Ureter (tissue), 1 donor: ENCODE data around the gene CNOT2. TPM values are rescaled to one million over a fixed set of nuclear protein-coding genes. Genes with fewer than 3 reads are reported as not detected.
"Not testable (repeated sequence)": the region's sequence is repeated elsewhere in the genome, so short reads cannot be mapped to it uniquely, and the experiment has no call there.

Experiments
- DNase-seq: peaks from one replicate; pipeline ENCODE4 v3.0.0-alpha.2; 2020; ENCODE audit warnings: low spot score
- total RNA-seq: library from RNA; stranded (reverse); gene quantifications from one replicate; pipeline ENCODE4 v1.2.4, GENCODE V29; 2023
- donor health status: DM: yes; HTN: yes; CAD: no.

CNOT2 gene
- total RNA-seq, 1 donor from 2014 or later, result 119 TPM

- no peak for DNase-seq
Measured at GRCh38 chr12:70365398-70365647, 122.1 kb downstream of the CNOT2 start.

DNA sequence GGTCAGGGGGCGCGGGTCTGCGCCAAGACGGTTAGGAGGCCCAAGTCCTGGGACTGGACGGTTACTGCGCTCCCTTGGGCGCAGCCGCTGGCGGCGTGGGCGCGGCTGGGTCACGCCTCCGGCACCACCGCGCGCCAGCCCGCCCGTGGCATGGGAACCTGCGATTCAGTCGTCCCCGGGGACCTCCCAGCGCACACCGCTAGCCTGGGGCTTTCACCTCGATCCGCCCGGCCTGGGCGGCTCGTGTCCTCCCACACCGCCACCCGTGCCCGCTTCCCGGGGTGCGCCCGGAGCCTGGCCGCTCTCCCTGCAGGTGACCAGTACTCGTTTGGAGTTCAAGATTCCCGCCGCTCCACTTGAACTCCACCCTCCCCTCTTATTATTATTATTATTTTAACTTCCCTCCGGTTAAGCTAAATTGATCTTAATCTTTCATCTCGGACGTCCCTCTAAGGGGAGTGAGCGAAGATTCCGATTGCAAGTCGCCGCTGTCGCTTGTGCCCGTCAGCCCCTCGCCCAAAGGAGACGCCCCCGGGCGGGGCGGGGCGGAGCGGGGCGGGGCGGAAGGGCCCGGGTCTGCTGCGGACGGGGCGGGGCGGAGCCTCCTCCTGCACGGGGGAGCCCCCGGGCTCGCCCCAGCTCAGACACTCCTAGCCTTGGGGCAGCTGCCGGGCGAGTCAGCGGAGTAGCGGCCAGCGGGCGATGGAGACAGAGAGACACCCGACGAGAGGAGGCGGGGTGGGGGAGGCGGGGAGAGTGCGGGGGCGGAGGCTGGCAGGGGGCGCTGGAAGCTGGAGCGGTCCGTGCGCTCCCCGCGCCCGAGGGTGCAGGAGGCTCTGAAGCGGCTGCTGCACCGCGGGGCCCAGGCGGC is 122.7 kb downstream of the CNOT2 start, which contains the start of gene KCNMB4:
Gene KCNMB4 (plus strand): TSS at position 643 of the 871 bp plus-strand sequence. CDS start 445 bp downstream, outside the sequence.
- DNase-seq, result no peak

DNA sequence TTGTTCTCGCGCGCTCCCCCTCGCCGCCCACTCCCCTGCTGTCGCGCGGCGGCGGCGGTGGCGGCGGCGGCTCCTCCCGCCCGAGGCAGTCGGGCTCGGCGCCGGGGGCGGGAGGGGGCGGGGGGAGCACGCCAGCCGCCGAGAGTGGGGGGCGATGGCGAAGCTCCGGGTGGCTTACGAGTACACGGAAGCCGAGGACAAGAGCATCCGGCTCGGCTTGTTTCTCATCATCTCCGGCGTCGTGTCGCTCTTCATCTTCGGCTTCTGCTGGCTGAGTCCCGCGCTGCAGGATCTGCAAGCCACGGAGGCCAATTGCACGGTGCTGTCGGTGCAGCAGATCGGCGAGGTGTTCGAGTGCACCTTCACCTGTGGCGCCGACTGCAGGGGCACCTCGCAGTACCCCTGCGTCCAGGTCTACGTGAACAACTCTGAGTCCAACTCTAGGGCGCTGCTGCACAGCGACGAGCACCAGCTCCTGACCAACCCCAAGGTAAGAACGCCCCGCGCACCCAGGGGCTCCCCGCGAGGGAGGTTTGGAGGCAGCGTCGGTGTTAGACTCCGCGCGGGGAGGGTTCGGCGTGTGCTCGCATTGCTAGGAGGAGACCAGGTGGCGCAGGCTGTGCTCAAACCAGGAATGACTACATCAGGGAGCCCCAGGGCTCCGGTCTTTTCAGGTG is 123.5 kb downstream of the CNOT2 start:
- DNase-seq, result no peak

GRCh38 chr12:70367258-70368141 is 124.3 kb downstream of the CNOT2 start:
- no peak for DNase-seq

DNA sequence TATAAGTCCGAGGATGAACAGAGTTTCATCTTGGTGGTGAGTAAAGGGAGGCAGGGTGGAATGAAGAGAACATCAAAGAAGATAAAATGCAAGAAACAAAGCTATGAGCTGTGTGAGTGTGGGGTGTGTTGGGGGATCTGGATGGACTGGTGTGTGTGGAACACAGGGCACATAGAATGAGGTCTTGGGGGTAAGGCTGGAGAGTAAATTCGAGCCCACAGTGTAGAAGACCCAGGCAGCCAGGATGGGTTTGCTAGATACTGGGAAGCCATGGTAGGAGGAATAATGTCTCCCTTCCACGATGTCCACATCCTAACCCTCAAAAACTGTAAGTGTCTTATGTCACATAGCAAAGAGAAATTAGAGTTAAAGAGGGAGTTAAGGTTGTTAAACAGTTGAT is 129.6 kb downstream of the CNOT2 start:
- no peak for DNase-seq

DNA sequence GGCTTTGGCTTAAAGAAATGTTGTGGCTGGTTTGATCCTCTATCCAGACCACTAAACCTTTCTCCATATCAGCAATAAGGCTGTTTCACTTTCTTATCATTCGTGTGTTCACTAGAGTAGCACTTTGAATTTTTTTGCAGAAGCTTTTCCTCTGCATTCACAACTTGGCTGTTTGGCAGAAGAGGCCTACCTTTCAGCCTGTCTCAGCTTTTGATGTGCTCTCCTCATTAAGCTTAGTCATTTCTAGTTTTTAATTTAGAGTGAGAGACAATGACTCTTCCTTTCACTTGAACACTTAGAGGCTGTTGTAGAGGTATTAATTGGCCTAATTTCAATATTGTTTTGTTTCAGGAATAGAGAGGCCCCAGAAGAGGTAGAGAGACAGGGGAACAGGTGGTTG is 136.6 kb downstream of the CNOT2 start:
- no peak for DNase-seq

GRCh38 chr12:70383484-70383883 is 140.3 kb downstream of the CNOT2 start:
- DNase-seq, result no peak

DNA sequence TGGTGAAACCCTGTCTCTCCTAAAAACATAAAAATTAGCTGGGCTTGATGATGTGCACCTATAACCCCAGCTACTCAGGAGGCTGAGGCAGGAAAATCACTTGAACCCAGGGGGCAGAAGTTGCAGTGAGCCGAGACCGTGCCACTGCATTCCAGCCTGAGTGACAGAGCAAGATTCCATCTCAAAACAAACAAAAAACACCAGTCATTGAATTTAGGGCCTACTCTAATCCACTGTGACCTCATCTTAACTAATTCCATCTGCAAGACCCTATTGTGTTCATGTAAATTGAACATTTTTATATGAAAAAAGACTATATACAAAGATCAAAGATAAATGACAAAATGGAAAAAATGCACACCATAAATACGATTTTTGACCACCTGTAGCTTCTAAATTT is 140.7 kb downstream of the CNOT2 start:
- DNase-seq, result no peak

- no peak for DNase-seq
Measured at GRCh38 chr12:70386771-70387170, 143.5 kb downstream of the CNOT2 start.

DNA sequence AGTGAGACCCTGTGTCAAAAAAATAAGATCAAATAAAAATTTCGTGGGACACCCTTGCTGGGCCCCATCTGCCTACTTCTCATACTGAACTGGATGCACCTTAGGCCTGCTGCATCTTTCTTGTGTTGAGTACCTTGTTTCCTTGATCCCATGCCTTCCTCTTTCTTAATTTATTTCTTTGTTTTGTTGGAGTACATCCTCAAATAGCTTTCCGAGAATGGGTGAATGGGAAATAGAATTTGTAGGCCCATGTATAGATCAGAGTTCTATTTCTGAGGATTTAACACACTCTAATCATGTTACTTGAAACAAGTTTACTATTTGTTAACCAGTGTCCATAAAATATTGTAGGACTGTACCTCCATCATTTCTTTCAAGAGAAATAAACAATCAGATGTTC is 146.4 kb downstream of the CNOT2 start:
- no peak for DNase-seq

DNA sequence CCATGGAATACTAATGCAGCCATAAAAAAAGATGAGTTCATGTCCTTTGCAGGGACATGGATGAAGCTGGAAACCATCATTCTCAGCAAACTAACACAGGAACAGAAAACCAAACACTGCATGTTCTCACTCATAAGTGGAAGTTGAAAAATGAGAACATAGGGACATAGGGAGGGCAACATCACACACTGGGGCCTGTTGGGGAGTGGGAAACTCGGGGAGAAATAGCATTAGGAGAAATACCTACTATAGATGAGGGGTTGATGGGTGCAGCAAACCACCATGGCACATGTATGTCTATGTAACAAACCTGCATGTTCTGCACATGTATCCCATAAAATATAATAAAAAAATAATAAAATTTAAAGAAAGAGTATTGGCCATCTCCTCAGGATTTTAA is 149.4 kb downstream of the CNOT2 start:
- not testable (repeated sequence) for DNase-seq

DNA sequence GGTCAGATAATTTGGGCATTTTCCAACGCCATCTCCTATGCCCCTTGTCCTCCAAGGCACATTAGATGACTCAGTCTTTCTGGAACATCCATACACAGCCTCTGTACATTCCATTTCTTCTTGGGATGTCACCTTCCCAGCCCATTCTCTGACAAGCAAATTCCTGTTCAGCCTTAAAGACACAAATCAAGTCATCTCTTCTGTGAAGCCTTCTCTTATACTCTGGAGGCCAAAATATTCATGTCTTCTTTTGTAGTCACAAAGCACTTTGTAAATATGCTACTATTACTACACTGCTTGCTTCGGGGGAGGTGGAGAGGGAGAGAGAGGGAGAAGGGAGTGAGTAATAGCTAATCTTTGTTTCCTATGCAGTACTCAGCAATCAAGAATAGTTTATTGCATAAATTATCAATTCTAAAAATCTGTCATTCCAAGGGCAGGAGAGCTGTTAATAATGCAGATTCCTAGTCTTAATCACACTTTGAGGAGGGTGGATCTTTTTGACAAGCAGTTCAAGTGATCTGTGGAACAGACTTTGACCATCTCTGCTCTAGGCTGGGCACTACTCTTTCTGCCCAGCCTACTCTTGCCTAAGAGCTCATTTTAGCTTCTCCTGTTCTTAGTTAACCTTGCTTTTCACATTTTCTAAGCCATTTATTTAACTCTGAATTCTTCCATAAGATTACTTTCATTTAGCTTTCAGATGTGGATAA is 150.7 kb downstream of the CNOT2 start:
- no peak for DNase-seq

GRCh38 chr12:70398002-70398401 is 154.8 kb downstream of the CNOT2 start:
- DNase-seq, result no peak

GRCh38 chr12:70398862-70399261 is 155.6 kb downstream of the CNOT2 start:
- no peak for DNase-seq

- no peak for DNase-seq
Measured at GRCh38 chr12:70399311-70399710, 156.1 kb downstream of the CNOT2 start.

DNA sequence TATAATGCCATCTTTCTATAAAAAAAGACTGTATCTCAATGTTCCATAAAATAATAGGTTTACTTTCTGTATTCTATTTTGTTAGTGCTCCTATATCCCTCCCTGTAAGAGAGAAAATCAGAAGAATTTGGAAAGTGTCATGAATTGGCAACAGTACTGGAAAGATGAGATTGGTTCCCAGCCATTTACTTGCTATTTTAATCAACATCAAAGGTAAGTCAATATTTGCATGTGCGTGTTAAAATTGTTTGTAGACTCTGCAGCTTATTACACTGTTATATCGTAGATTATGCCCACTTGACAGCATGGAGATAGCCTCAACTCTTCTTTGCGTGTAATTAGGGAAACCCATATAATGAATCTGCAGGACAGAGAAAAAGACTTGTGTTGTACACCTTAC is 156.9 kb downstream of the CNOT2 start:
- no peak for DNase-seq

DNA sequence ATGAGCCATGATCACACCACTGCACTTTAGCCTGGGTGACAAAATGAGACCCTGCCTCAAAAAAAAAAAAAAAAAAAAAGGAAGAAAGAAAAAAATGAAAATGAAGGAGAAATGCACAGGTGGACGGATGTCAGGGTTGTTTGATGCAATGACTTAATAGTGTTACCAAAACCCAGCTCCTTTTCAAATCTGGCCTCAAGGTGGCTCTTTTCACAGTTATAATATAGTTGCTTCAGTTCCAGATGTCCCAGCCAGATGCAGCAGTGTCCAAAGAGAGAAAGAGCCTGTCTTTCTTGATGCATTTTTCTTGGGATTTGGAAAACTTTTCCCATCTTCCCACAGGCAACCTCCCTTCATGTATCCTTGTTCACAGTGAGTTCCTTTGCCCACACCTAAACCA is 159.4 kb downstream of the CNOT2 start:
- no peak for DNase-seq

- DNase-seq, result no peak
Measured at GRCh38 chr12:70403826-70404225, 160.6 kb downstream of the CNOT2 start.
